T-helper 2 cell treated with Interferon-gamma antibody and Interleukin-4, amounts not matched to agents 100 ng/mL and 5 ng/mL, for 36 hours (primary cell): ENCODE results near the gene PAAF1. TPM values are rescaled to one million over a fixed set of nuclear protein-coding genes. Genes with fewer than 3 reads are reported as not detected.

Experiments
- intact Hi-C: fragments of 100-400 bp; cut with micrococcal nuclease; formaldehyde crosslinking; loops from one replicate; pipeline ENCODE4 v1.15.1; 2023
- total RNA-seq: library from RNA; stranded (reverse); gene quantifications from 2 replicates; pipeline ENCODE4 v1.2.3, GENCODE V29; 2022

The PAAF1 gene, protein sequence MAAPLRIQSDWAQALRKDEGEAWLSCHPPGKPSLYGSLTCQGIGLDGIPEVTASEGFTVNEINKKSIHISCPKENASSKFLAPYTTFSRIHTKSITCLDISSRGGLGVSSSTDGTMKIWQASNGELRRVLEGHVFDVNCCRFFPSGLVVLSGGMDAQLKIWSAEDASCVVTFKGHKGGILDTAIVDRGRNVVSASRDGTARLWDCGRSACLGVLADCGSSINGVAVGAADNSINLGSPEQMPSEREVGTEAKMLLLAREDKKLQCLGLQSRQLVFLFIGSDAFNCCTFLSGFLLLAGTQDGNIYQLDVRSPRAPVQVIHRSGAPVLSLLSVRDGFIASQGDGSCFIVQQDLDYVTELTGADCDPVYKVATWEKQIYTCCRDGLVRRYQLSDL
- total RNA-seq, result 20.6 and 21.1 TPM in 2 replicates

DNA sequence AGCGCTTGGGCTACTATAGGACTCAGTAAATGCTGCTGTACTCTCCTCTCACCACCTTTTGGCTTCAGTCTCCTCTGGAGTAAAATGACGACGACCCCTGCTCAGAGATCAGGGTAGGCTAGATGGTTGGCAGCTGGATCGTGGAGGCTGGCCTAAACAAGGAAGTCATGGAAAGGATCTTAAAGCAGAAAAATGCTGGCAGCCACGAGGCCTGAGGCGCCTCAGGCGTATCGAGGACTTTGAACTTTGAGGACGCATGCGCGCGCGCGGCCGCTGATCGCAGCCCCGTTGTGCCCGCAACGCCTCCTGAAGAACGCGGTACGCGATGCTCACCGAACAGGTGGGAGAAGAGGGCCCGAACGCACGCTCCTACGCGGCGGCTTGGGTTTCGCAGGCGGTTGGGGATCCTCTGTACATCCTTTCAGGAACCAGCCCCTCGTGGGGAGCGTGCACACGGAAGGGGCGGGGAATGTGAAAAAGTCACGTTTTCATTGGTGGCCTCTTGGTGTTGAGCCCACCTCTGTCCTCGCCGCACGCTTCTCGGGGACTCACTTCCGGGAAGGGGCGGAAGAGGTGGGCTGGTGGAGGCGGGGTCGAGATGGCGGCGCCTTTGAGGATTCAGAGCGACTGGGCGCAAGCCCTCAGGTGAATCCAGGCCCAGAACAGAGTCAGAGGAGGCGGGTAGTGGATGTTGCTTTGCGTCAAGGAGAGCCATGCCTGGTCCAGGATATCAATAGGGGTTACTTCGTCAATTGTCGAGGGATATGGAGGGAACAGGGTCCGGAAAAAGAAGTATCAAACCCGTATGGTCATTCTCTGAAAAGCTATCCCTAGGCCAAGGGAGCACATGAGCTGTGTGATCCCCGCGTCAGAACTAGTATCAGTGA is at the start of gene PAAF1, which contains the start of gene COA4:
TSS of gene PAAF1 (plus strand) at position 576 of the 887 bp plus-strand sequence. CDS start at position 599, 23 bp downstream.
TSS of gene COA4 (minus strand) at position 423 of the 887 bp plus-strand sequence. CDS start 3,468 bp downstream, outside the sequence.
- intact Hi-C loops, result loop anchor here (1.0 to 2.0 kb wide), 6 partner anchors 88 to 522 kb away; partner anchors contain the start of genes C2CD3, PGM2L1, PPME1 and RAB6A

DNA sequence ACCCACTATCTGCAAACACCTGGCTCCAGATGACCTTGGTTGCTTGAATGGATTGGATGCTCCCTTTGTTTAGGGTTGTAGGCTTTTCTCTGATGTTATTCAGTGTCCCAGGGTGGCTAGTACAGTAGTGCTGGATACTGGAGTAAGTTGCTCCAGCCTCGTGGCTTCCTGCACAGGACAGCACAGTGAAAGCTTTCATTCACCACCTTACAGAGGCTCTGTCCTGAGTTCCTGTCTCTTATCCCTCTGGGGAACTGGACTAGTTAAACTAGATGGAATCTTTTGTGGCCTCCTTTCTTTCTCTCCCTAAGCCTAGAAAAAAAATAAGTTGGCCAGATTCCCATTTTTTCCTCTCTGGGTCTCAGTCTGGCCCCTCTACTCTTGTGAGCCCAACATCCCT is 46.5 kb upstream of the PAAF1 start:
- intact Hi-C loops, result no loop called here

DNA sequence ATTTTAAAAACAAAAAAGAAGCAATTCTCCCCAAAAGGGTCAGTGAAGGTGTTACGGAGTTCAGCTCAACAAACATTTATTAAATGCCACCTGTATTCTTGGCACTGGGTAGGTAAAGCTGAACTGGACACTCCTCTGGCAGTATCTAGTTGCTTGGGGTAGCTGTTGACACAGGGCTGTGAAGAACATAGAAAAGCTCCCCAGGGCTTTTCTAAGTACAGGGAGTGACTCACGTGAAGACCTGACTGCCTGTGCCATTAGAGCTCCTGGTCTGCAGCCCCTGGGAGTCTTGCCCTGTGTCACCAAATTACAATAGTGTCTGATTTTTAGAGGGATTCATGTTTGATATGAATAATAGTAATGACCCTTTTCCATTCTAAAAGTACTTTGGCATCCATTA is 43.7 kb upstream of the PAAF1 start:
- intact Hi-C loops, result no loop called here

DNA sequence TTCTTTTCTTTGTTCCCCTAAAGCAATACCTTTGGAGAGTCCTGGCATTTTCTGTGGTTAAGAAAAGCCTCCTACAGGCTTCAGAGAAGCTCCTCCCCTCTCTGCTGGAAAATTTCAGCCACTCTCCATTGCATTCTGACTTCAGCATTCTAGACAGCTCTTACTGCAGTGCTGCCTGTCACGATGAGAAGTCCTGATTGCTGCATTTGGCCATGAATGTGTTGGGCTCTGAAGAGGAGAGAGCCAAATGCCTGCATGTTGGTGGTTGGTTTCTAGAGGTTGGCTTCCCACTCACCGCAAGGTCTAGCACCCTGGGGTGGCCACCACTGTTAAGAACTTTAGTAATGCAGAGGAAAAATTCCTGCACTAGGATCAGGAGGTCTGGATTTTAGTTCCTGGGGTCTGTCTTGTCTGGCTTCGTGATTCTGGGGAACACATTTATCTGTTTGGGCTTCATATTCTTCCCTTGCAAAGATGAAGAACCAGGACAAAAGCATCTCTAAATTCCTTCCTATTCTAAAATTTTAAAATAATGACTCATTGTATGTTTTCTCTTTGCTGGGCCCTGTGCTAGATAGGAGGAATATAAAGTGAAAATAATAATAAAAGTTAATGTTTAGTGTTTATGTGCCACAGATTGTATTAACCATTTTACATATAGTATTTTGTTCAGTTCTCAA is 38.2 kb upstream of the PAAF1 start:
- intact Hi-C loops, result no loop called here

DNA sequence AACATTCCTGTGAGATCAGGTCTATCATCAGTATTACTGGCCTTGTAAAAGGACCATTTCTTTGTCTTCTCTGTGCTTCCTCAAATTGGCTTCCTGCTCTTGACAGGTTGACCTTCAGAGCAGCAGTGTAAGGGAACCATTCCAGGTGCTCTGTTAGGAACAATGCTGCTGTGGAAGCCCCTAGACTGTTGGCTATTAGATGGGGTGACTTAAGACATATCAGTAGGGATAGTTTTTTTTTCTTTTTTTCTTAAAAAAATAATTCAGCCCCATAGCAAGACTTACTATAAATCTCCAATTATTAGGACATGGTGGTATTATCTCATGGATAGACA is 37.7 kb upstream of the PAAF1 start:
- intact Hi-C loops, result no loop called here

DNA sequence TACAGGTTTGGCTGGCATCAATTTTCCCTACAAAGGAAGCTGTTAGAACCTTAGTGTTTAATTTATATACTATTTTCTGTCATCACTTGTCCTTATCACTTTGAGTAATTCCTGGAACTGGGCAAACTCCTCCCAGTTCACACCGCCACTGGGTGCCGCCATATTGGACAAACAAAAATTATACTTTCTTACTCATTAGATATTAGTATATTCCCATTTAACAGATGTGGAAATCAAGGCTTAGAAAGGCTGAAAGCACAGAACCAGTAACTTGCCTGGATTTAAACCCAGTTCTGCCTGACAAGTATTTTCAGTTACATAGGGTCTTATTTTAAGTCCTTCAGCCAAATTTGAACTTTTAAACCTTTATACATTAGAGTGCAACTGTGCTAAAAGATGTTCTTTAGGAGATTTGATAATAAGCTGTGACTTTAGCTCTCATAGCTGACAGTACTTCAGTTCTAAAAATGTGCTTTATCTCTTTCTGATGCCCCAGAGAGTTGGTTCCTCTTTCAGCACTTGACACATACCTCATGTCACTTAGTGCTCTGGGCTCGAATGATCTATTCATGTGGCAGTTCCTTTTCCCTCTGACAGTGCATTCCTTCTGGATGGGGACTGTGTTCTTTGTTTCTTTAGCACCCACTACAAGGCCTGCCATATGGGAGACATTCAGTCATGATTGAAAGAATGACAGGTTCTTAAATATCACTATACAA is 25.6 kb upstream of the PAAF1 start:
- intact Hi-C loops, result no loop called here

DNA sequence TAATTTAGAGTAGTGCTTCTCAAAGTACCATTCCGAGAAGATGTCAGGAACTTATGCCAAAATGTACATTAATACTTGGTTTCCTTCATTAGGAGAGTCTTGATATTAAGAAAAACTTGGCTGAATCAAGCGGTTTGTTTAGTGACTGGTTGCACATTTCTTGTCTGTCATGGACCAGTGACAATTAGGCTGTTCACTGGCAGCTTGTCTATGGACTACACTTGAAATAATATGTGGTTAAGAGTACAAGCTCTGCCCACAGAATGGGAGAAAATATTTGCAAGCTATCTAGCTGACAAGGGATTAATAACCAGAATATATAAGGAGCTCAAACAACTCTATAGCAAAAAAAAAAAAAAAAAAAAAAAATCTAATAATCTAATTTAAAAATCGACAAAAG is 24.8 kb upstream of the PAAF1 start:
- intact Hi-C loops, result no loop called here

DNA sequence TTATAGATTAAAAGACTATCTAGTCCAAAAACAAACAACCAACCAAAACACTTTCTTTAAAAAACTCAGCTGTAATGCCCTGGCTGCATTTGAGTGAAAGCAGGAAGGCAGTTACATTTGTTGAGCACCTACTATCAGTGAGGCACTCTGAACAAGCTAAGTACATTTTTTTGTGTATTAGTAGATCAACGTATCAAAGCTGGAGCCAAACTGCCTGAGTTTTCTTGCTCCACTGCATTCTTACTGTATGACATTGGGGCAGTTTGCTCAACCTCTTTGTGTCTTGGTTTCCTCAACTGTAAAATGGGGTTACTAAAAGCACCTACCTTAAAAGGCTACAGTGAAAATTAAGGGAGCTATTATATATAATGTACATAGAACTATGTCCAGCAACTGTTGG is 22.1 kb upstream of the PAAF1 start:
- intact Hi-C loops, result no loop called here

DNA sequence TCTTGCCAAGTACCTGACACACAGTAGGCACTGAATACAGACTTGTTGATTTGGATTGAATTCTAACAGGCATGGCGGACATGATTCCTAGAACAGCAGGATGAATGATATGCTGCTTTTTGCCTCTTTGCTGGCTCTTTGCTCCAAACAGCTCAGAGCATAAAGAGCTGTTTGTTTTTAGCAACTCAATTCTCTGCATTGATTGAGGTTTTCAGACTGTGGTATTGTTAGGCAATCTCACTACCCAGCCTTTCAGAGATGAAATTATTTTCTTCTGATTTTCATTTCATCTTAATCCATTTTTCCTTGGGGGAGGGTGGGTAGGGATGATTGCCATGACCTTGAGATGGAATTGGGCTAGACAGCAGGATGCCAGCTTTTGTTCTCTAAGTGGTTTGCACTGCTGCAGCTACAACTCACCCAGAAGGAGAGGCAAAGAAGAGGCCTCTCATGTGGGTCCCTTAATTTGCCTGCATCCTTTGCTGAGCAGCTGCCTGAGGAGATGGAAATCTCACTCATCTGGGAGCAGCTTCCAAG is 20.7 kb upstream of the PAAF1 start:
- intact Hi-C loops, result no loop called here

DNA sequence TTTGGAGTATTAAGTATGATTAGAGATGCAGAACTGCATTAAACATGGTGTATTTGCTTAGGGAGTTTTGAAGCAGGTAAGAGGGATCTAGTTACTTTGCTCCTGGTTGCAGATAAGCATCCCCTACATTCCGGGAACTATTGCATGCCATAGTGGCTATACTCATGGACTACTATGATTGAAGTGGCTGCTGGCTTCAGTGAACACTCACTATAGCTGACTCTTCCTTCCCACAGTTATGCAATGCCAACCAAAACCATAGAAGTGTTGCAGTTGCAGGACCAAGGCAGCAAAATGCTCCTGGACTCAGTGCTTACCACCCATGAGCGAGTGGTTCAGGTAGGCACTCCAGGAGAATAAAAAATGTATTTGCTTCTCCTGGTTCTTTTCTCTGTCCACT is 17.1 kb upstream of the PAAF1 start:
- intact Hi-C loops, result no loop called here

DNA sequence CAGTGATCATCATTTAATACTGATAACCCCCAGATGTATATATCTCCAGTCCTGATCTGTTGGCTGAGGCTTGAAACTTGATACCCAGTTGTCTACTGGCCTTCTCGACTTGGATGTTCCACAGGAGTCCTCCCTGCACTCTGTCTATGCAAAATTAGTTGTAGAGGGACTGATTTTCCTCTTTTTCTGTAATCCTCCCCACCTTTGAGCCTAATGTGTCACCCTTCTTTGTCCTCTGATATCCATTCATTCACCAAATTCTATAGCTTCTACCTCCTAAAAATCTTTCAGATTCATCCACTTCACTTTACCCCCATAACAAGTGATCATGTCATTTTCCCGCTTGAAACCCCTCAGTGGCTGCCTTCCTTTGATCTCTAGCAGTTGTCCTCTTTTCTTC is 16.6 kb upstream of the PAAF1 start:
- intact Hi-C loops, result no loop called here

DNA sequence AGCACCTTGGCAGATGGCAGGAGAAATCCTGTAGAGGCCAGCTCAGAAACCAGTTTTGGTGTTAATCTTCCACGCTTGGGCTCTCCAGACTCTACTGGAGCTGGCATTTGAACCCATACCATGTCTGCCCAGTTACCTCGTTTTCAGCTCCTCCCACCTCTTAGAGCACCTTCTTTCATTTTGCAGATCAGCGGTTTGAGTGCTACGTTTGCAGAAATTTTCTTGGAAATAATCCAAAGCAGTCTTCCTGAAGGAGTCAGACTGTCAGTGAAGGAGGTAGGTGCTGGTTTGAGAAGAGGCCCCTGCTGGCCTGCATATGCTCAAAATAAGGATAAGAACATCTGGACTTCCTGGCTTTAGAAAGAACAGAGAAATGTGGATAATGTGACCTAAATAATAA is 13.8 kb upstream of the PAAF1 start:
- intact Hi-C loops, result no loop called here

DNA sequence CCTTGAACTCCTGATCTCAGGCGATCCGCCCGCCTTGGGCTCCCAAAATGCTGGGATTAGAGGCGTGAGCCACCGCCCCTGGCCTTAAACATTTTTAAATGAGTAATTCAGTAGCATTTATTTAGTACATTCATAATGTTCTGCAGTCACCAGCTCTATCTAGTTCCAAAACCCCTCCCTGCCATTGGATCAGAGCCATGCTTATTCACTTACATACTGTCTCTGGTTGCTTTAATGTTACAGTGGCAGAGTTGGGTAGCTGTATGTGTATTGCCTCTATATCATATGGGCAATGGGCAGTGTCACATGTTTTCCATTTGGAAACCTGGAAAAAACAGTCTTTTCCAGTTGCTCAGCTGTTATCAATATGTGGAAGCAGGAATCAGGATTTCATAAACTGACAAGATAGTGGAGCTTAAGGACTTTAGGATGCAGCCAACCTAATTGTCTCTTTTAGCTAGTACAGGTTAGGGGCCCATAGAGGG is 10.7 kb upstream of the PAAF1 start:
- intact Hi-C loops, result no loop called here

DNA sequence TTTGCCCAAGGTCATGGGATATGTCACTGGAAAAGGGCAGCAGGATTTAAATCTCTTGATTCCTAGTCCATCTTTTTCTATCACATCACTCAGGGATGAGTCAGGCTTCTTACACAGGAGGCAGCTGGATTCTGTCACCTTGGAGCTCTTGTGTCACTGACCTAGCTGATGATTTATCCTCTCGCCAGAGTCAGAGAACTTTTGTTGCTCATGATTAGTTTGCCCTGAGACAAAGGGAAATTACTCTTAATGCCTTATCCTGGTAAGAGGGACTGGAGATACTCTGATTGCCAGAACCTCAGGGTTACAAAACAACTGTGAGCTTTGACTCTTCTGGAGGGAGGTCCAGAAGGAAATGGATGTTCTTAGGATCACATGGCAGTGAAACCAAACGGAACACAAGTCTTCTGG is 10.2 kb upstream of the PAAF1 start:
- intact Hi-C loops, result no loop called here

DNA sequence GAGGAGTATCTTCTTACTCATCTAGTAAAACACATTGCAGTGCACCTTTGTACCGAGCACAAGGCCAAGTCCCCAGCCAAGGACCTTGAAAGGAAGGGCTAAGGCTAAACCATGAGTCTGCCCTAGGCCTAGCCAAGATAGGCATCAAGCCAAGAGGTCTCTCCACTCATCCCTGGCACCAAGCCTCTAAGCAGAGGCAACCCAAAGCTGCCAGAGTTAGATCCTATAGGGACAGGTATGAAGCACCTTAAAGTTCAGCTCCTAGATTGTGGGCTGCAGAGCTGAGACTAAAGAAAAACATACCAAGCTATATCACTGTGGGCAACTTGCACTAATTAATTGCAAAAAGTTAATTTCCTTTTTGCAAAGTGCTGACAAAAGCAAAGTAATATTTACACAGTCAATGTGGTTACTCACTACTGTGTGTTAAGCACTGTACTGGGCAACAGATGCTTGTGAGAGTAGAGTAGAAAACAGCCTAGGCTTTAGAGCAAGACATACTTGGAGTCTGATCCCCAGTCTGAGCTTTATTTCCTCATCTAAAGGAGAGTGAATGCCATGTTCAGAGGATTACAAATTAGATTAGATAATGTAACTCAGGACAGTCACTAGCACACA is 7.4 kb upstream of the PAAF1 start:
- intact Hi-C loops, result no loop called here

DNA sequence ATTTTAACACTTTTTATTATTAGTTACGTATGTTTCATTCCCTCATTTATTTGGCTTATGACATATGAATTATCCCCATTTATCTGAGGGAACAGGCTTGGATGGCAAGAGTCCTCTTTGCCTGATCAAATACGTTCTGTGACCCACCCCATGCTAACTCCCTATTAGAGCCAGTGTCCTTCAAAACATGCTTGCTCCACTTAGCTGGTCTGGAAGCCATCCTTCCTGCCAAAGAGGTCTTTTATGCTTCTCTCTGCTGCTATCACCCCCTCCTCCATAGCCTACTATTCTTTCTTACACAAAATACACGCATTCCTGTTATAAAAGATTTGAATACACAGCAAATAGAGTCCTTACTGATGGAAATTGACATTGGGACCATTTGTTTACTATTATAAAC is 6.5 kb upstream of the PAAF1 start:
- intact Hi-C loops, result no loop called here

DNA sequence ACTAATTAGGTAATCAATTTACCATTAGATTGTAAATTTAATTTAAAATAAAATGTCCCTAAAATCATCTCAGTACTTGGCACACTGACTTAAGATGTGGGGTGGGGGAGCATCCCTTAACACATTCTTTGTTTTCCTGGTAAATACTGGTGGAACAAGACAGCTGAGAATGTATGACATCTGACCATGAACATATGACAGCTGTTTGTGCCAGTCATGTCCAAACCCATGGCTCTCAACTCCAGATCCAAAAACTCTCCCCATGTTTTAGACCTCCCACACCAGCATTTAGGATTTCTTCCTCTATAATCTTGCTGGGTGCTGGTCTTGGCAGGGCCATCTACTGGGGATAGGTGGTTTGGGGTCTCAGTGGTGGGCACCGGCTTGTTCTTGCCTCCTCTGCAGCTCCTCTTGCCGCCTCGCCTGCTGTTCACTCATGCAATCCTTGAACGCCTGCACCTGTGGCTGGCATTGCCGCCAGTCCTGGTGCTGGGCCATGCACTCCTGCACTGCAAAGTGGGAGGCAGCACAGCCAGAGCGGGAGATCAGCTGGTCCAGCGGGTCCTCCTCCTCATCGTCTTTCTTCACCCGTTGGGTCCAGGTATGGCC is 3.9 kb upstream of the PAAF1 start:
- intact Hi-C loops, result no loop called here

DNA sequence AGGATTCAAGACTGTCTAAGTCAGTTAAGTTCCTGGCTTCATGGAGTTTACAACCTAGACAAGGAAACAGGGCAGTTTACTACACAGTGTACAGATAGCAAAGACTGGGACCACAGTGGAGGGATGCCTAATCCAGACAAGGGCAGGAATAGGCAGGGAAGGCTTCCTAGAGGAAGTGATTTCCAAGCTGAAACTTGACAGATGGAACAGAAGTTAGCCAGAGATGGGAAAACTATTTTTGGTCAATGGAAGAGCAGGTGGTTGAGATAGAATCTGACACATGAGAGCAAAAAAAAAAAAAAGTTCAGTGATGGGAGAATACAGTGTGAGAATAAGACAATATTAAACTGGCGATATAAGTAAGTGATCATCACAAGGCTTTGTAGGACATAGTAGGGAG is 1.4 kb upstream of the PAAF1 start:
- intact Hi-C loops, result no loop called here

DNA sequence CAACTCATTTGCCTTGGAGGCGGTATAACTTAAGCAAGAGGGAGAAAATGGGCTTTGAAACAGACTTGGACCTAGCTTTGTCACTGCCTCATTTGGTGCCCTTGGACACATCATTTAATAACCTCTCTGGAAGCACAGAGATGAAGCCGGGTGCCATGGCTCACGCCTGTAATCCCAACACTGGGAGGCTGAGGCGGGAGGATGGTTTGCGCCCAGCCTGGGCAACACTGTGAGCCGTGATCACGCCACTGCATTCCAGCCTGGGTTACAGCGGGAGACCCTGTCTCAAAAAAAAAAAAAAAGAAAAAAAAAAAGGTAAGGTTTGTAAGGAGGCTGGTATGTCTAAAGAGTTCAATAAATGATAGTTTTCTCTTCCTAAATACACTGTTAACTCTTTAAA is 959 bp upstream of the PAAF1 start:
- intact Hi-C loops, result loop anchor here (1.0 to 2.0 kb wide), 6 partner anchors 88 to 522 kb away; partner anchors contain the start of genes C2CD3, PGM2L1, PPME1 and RAB6A

DNA sequence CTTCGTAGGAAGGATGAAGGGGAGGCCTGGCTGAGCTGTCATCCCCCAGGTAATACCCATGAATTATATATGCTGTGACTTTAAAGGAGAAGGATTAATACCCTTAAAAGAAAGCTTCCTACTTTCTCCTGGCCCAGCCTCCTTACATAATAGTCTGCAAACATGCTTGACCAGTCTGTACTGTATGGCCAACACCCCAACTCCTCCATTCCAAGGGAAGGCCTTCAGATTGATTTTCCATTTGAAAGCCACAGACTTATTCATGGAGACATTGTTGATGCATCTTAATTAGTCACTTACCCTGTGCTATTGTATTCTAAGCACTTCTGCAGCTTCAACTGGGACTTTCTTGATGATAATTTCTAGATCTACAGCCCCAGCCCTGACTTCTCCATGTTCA is 2.0 kb downstream of the PAAF1 start:
- intact Hi-C loops, result no loop called here
